Psoas muscle (tissue), 8 donors: ENCODE results near the gene PATL1. TPM values are rescaled to one million over a fixed set of nuclear protein-coding genes. Genes with fewer than 3 reads are reported as not detected.

Experiments used
- ATAC-seq, 4 donors: fragments of 200-7000 bp; cut with Tn5 transposase; one replicate each; pipeline ENCODE4 v1.9.1; 2020; ENCODE audit warnings: moderate library complexity in 3 of 4, mild to moderate bottlenecking in 2 of 4
- DNase-seq, 2 donors: peaks; one replicate each; pipeline ENCODE4 v3.0.0-alpha.2; 2020
- H3K27ac ChIP-seq: fragments of 200-600 bp; one replicate; pipeline ENCODE4 v1.8.0; 2022
- H3K27me3 ChIP-seq, 3 donors: fragments of 200-600 bp in 1 of 3; one replicate each; pipeline versions ENCODE4 v1.6.1 to v1.8.0; 2013 to 2022; ENCODE audit warnings: low read length in 2 of 3, mild to moderate bottlenecking in 2 of 3, moderate library complexity in 1 of 3; ENCODE audit not compliant: insufficient read depth in 3 of 3
- H3K36me3 ChIP-seq, 2 donors: fragments of 200-600 bp in 1 of 2; one replicate each; pipeline versions ENCODE4 v1.6.1 to v1.8.0; 2013 to 2022; ENCODE audit warnings: low read depth in 1 of 2, mild to moderate bottlenecking in 1 of 2, moderate library complexity in 1 of 2; ENCODE audit not compliant: insufficient read depth in 1 of 2
- H3K4me1 ChIP-seq: fragments of 200-600 bp; one replicate; pipeline ENCODE4 v1.8.0; 2022
- H3K4me3 ChIP-seq: fragments of 200-600 bp; one replicate; pipeline ENCODE4 v1.8.0; 2022; ENCODE audit warnings: mild to moderate bottlenecking
- H3K9me3 ChIP-seq: fragments of 200-600 bp; one replicate; pipeline ENCODE4 v1.8.0; 2022
- WGBS, 3 donors: extraction: QIAGEN DNeasy Blood & Tissue Kit; methylation state at CpG; one replicate each; pipeline versions ENCODE4 v1.1.6 to v1.1.7; 2013; 5-methylcytosine and 5-hydroxymethylcytosine counted together
- intact Hi-C, 2 donors: fragments of 100-400 bp; cut with DNase I; formaldehyde crosslinking; loops; one replicate each; pipeline versions ENCODE4 v1.11.0 to v1.14.2; 2022
- long read RNA-seq, 2 donors: library from polyadenylated mRNA; unstranded; transcript quantifications; one replicate each; pipeline ENCODE4 v2.0.0, GENCODE V29; 2021
- polyA plus RNA-seq, 3 donors: library from polyadenylated mRNA; stranded (reverse); fragments of 200-250 nt; gene quantifications; one replicate each; pipeline ENCODE4 v1.2.3, GENCODE V29; 2013
- total RNA-seq, 4 donors: library from RNA; stranded (reverse); fragmentation: NEBNext Ultra II Directional in 2 of 4; extraction: Animal tissue kit (Norgen Biotek cat#: 25700) in 2 of 4; gene quantifications; one replicate each; pipeline versions ENCODE4 v1.2.1 to v1.2.4, GENCODE V29; 2021 to 2023
- TF ChIP-seq, protein P1 (sequence below): fragments of 200-600 bp; IDR thresholded peaks from one replicate; pipeline ENCODE4 v1.8.0; 2022; ENCODE audit warnings: antibody characterized with exemption
- donor health status: healthy with polysubstance abuse.
- donor health status: DM: no; HTN: no; CAD: no; lungs with moderate emphysema.
- donor health status: Bipolar disorder and iron deficiency.
- donor health status: healthy.
- donor health status: DM: yes; HTN: yes; CAD: no.
- donor health status: DM: no; HTN: no; CAD: no.
- donor health status: DM: no; HTN: no; CAD: no.
- donor health status: DM: yes; HTN: yes; CAD: no.

Gene PATL1
- total RNA-seq (10 to 100 TPM; 29.6 to 47.8 (median 41.0) TPM), polyA plus RNA-seq (10 to 100 TPM; 23.9 to 47.9 (median 26.4) TPM)
- long read RNA-seq, donor 1, partial matches to known transcripts: 0 of 1 reads
- long read RNA-seq, donor 1, other reads (novel, unspliced or antisense): 1 of 1 reads
- long read RNA-seq, donor 2, full-length matches to known transcripts: 5 of 9 reads
- long read RNA-seq, donor 2, partial matches to known transcripts: 3 of 9 reads
- long read RNA-seq, donor 2, other reads (novel, unspliced or antisense): 1 of 9 reads

- Histone ChIP-seq H3K9me3 (no peaks in the 10 kb centered on the region), H3K27me3 (no peaks in the 10 kb centered on the region), H3K4me3 (peak within 1 kb of the TSS; percentile 86), H3K36me3 (peaks cover 3 to 28% of the 10 kb centered on the region in 2 donors), H3K4me1 (peaks cover 16% of the 10 kb centered on the region), H3K27ac (peak within 1 kb of the TSS; percentile 91)
- 0% methylated on average over 50 to 68 of the region's 68 CpGs for WGBS, 3 donors
- intact Hi-C loops: loop anchor here (5.0 kb wide), 4 partner anchors 52 to 133 kb away; partner anchors contain the start of gene OSBP (in 1 of the 2)
- DNase-seq (peak; percentile 99 to 100), ATAC-seq (peak; percentile 94 to 97 (median 95))
- TF ChIP-seq, protein P1, sequence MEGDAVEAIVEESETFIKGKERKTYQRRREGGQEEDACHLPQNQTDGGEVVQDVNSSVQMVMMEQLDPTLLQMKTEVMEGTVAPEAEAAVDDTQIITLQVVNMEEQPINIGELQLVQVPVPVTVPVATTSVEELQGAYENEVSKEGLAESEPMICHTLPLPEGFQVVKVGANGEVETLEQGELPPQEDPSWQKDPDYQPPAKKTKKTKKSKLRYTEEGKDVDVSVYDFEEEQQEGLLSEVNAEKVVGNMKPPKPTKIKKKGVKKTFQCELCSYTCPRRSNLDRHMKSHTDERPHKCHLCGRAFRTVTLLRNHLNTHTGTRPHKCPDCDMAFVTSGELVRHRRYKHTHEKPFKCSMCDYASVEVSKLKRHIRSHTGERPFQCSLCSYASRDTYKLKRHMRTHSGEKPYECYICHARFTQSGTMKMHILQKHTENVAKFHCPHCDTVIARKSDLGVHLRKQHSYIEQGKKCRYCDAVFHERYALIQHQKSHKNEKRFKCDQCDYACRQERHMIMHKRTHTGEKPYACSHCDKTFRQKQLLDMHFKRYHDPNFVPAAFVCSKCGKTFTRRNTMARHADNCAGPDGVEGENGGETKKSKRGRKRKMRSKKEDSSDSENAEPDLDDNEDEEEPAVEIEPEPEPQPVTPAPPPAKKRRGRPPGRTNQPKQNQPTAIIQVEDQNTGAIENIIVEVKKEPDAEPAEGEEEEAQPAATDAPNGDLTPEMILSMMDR: no peak
Measured at GRCh38 chr11:59668950-59669610, at the start of gene PATL1. PATL1 (minus strand) TSS chr11:59669037; CDS start chr11:59668895, 142 bp downstream.

GRCh38 chr11:59716051-59716450 lies 47.2 kb upstream of the PATL1 start:
- DNase-seq (no peak), ATAC-seq (no peak)
- intact Hi-C loops: no loop called here
- Histone ChIP-seq H3K27me3 (peaks cover 0 to 7% (median 0%) of the 10 kb centered on the region in 3 donors), H3K27ac (no peak overlapping the region), H3K4me1 (no peaks in the 10 kb centered on the region), H3K4me3 (no peak overlapping the region), H3K36me3 (no peaks in the 10 kb centered on the region), H3K9me3 (no peaks in the 10 kb centered on the region)
- TF ChIP-seq, protein P1: no peak
- WGBS, 3 donors: 67 to 72% (median 67%) methylated on average over 3 of the region's 3 CpGs

DNA sequence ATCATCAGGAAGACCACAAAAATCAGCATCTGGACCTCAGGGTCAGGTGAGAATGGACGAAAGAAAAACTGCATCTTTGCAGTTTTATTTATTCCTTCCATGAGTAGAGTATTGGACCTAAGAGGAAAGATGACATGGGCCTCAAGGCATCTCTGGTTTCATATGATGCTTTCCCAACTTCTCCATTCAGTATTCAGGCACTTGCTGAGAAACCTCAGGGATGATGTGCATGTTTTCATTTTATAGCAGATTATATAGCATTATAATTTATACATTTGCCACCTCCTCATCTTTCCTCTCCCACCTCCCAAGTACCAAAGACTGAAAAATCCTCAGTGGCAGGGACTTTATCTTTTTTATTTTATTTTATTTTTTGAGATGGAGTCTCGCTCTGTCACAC lies 44.9 kb upstream of the PATL1 start, which contains the start of gene OR10V1:
Gene OR10V1, minus strand, starts transcription at position 101 of the 400 bp plus-strand sequence. Its CDS starts 0 bp downstream, at position 101.
- intact Hi-C loops: no loop called here
- Histone ChIP-seq H3K4me3 (no peak within 1 kb of the TSS), H3K27ac (no peak within 1 kb of the TSS), H3K27me3 (peaks cover 0 to 7% (median 0%) of the 10 kb centered on the region in 3 donors), H3K4me1 (no peaks in the 10 kb centered on the region), H3K36me3 (no peaks in the 10 kb centered on the region), H3K9me3 (no peaks in the 10 kb centered on the region)
- 81 to 86% (median 82%) methylated on average over 2 of the region's 2 CpGs for WGBS, 3 donors
- TF ChIP-seq, protein P1: no peak
- no peak for ATAC-seq
- no peak for DNase-seq

- H3K9me3 ChIP-seq: no peaks in the 10 kb centered on the region
- TF ChIP-seq, protein P1: no peak
- no peaks in the 10 kb centered on the region for H3K36me3 ChIP-seq
- no peak overlapping the region for H3K4me3 ChIP-seq
- WGBS, 3 donors: 68 to 78% (median 75%) methylated on average over 3 of the region's 3 CpGs
- H3K27me3 ChIP-seq: peaks cover 0 to 7% (median 0%) of the 10 kb centered on the region in 3 donors
- ATAC-seq (no peak), DNase-seq (no peak)
- intact Hi-C loops: no loop called here
- no peak overlapping the region for H3K27ac ChIP-seq
- no peaks in the 10 kb centered on the region for H3K4me1 ChIP-seq
Measured at GRCh38 chr11:59710136-59710847, 41.5 kb upstream of the PATL1 start.
